ENCODE results near the gene DISC1. TPM values are rescaled to one million over a fixed set of nuclear protein-coding genes. Genes with fewer than 3 reads are reported as not detected.
"Not testable (repeated sequence)": the region's sequence is repeated elsewhere in the genome, so short reads cannot be mapped to it uniquely, and the experiment has no call there.

Gene DISC1
- total RNA-seq, 2 experiments from 2014 or later: 1.7 to 2.0 TPM

DNA sequence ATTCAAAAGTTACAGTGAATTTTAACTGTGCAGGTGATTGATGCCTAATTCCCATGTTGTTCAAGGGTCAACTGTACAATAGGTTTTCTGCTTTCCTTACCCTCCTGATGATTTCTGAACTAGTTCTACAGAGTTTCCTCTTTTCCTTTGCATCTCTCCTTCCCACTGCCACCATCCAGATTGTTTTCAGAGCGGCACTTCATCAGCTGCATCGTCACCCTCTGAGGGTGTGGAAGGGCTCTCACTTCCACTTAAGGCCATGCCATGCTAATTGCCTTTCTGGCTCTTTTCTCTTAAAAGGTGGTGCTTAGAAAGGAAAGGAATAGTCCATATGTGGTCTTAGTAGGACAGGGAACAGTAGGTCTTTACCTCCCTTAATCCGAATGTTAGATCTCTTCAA lies 39.1 kb downstream of the DISC1 start:
- H3K4me3 Mint-ChIP-seq: no peak overlapping the region
- no peaks in the 10 kb centered on the region for H3K27me3 Mint-ChIP-seq
- peaks cover 34% of the 10 kb centered on the region for H3K9me3 Mint-ChIP-seq
- peaks cover 6% of the 10 kb centered on the region for H3K4me1 Mint-ChIP-seq
- H3K36me3 Mint-ChIP-seq: peaks cover 31% of the 10 kb centered on the region
- no peak overlapping the region for H3K27ac Mint-ChIP-seq
- DNase-seq: no peak

DNA sequence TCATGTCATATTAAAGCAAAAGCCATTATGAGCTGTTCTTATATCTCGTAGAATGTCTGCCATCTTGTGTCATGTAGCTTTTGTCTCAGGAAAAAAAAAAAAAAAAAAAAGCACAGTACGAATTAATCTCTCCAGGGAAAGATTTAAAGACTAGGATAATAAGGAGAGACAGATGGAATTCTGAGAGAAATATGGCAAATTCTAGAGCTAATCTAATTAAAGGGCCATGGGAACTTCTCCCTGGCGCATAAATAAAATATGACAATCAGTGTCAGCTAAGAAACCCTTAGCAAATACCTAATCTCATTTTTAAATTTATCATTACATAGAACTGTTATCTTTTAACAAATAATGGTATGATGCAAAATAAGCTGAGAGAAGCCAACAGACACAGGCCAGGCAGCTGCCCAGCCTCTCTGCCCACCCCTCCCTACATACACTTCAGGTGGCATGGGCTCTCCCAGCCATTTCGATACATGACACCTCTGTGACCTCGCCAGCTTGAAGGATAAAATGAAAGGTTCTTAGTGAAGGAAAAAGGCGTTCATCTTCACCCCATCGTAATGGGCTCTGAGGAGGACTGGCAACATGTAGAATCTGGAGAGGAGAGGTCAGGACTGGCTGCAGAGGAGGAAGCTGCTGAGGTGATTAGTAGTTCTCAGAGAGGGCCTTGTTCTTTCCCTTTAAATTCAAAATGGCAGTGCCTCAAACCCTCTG lies 39.8 kb downstream of the DISC1 start:
- H3K27ac Mint-ChIP-seq: no peak overlapping the region
- no peak overlapping the region for H3K4me3 Mint-ChIP-seq
- peaks cover 6% of the 10 kb centered on the region for H3K4me1 Mint-ChIP-seq
- H3K27me3 Mint-ChIP-seq: no peaks in the 10 kb centered on the region
- no peak for DNase-seq
- H3K9me3 Mint-ChIP-seq: peaks cover 34% of the 10 kb centered on the region
- peaks cover 30% of the 10 kb centered on the region for H3K36me3 Mint-ChIP-seq

DNA sequence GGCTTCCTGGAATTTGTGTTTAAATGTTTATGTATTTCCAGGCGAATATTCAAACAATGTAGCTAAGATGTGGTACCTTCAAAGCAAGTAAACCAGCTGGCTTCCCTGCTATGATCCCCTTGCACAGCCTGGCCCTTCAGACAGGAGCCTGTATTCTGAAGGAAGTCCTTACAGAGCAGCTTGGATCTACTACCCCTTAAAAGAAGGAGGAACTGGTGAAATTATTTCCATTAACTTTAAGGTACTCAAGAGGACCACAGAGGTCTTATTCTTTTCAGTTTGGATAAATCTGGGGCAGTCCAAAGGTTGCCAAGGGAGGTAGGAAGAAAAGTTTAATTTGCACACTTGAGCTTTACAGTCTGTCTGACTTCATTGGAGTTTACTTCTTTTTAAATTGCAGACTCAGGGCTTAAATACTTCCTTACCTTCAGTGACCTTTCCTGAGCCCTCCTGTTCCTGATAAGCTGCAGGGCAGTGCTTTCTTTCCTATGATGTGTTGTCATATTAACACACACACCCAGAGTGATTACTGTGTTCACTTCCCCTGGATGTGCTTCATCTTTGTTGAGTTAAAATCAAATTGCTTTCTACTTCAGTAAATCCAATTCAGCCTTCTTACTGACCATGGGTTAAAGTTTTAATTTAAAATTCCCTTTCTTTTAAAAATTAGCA lies 40.5 kb downstream of the DISC1 start:
- peaks cover 28% of the 10 kb centered on the region for H3K36me3 Mint-ChIP-seq
- H3K27me3 Mint-ChIP-seq: no peaks in the 10 kb centered on the region
- H3K27ac Mint-ChIP-seq: no peak overlapping the region
- H3K4me1 Mint-ChIP-seq: peaks cover 7% of the 10 kb centered on the region
- H3K9me3 Mint-ChIP-seq: peaks cover 33% of the 10 kb centered on the region
- DNase-seq: no peak
- H3K4me3 Mint-ChIP-seq: no peak overlapping the region

DNA sequence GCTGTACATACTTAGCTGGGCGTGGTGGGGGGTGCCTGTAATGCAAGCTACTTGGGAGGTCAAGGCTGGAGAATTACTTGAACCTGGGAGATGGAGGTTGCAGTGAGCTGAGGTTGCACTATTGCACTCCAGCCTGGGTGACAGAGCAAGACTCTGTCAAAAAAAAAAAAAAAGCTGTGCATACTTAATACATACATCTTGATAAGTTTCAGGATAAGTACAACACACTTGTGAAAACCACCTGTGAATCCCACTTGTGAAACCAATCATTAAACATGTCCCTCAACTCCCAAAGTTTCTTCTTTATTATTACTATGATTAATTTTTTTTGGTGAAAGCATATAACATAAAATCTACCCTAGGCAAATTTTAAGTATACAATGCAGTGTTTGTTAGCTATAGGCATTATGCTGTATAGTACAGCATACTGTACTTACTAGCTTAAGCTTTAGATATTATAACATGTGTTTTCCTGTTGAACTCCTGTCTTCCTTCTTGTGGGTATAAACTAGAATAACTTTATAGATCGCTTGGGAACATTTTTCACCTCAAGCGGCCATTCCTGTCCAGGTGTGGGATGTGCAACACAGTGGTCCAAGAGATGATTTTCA lies 41.4 kb downstream of the DISC1 start:
- Mint-ChIP-seq H3K27ac (no peak overlapping the region), H3K9me3 (peaks cover 29% of the 10 kb centered on the region), H3K36me3 (peaks cover 24% of the 10 kb centered on the region), H3K27me3 (no peaks in the 10 kb centered on the region), H3K4me1 (peaks cover 15% of the 10 kb centered on the region), H3K4me3 (no peak overlapping the region)
- DNase-seq: no peak

DNA sequence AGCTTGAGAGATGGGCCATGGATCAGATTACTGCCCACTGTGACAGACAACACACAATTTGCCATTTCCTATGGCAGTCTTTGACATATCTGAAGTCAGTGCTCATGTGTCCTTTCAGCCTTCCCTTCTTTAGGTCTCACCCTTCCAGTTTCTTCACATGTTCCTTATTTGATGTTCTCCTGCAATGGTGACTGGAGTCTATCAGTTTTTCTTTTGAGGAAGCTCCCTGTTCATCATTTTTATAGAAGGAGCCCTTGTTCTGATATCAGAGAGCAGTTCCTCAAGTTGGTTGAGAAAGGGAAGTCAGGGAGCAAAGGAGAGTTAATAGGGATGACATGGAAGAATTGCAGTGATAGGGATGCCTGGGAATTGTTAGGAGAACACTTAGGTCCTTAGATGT lies 42.2 kb downstream of the DISC1 start:
- Mint-ChIP-seq H3K27me3 (no peaks in the 10 kb centered on the region), H3K36me3 (peaks cover 24% of the 10 kb centered on the region), H3K4me3 (no peak overlapping the region), H3K27ac (no peak overlapping the region), H3K9me3 (peaks cover 25% of the 10 kb centered on the region), H3K4me1 (peaks cover 13% of the 10 kb centered on the region)
- DNase-seq: no peak

DNA sequence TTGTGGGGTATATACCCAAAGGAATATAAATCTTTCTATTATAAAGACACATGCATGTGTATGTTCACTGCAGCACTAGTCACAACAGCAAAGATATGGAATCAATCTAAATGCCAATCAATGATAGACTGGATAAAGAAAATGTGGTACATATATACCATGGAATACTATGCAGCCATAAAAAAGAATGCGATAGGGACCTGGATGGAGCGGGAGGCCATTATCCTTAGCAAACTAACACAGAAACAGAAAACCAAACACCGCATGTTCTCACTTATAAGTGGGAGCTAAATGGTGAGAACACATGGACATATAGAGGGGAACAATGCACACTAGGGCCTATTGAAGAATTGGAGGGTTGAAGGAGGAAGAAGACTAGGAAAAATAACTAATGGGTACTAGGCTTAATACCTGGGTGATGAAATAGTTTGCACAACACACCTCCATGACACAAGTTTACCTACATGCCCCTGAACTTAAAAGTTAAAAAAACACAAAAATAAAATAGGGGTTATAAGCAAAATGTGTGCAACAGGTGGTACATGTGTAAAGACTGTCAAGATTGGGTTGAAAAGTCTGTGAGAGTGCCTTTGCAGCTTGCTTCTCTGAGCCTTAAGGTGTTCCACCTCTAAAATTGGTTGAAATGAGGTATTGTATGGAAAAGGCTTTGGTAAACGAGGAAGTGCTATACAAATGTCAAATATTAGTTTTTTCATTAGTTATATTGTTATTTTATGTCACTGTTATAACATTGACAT lies 43.5 kb downstream of the DISC1 start:
- peaks cover 21% of the 10 kb centered on the region for H3K4me1 Mint-ChIP-seq

DNA sequence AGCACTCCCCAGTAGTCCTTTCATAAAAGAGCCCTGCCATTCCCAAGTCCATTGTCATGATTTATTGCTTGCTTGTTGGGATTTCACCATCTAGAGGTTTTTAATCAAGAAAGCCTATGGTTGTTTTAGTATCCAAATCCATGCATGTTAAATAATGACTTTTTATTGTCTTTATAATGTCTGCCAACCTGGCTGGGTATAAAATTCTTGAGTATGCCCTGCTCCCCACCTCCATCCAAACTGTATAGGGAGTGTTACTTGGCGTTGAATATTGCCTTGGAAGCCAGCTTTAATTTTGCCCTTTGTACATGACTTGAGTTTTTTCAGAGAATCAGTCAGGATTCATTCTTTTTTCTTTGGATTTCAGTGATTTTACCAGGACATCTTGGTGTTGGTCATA lies 44.2 kb downstream of the DISC1 start:
- Mint-ChIP-seq H3K4me1 (peaks cover 25% of the 10 kb centered on the region), H3K9me3 (peaks cover 20% of the 10 kb centered on the region), H3K27ac (no peak overlapping the region), H3K4me3 (no peak overlapping the region), H3K36me3 (peaks cover 18% of the 10 kb centered on the region), H3K27me3 (no peaks in the 10 kb centered on the region)
- no peak for DNase-seq

More for the DNA sequence above, 43.5 kb downstream of the DISC1 start:
- not testable (repeated sequence) for H3K27ac Mint-ChIP-seq, H3K27me3 Mint-ChIP-seq, DNase-seq, H3K4me3 Mint-ChIP-seq
- H3K9me3 Mint-ChIP-seq: peaks cover 20% of the 10 kb centered on the region
- H3K36me3 Mint-ChIP-seq: peaks cover 20% of the 10 kb centered on the region

DNA sequence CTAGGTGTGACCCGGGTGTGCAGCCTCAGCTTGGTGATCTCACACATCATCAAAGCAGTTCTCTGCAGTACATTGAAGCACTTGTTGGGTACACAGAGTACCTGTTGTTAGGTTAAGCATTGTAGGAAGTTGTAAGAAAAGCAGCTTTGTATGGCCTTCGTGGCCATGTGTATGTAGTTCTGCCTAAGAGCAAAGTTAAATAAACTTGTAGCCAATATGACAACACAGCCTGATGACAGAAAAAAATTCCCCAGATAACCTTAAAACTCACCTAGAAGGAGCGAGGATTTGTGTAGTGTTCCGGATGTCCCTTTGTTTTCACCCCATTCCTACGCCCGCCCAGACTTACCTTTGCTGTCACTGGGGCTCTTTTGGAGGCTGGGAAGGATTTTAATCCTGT lies 48.0 kb downstream of the DISC1 start:
- DNase-seq: no peak
- H3K27me3 Mint-ChIP-seq: no peaks in the 10 kb centered on the region
- H3K27ac Mint-ChIP-seq: no peak overlapping the region

DNA sequence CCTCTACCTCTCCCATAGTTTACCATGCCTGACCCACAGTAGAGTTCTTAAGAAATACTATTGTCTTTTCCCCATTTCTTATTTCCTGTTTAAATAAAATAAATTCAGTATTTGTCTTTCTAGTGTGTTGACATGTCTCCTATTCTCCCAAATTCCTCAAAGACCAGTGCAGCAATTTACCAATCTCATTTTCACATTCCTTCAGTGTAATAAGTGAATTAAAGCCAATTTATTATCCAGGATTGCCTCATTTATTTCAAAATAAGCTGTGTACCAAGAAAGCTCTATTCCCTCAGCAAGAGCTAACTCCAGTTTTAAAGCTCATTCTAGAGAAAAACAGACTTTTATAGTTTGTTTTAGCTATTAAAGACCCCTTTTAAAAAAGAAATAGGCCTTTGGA lies 49.9 kb downstream of the DISC1 start:
- peaks cover 23% of the 10 kb centered on the region for H3K4me1 Mint-ChIP-seq
- no peaks in the 10 kb centered on the region for H3K9me3 Mint-ChIP-seq
- no peak overlapping the region for H3K4me3 Mint-ChIP-seq
- DNase-seq: no peak
- no peak overlapping the region for H3K27ac Mint-ChIP-seq
- H3K36me3 Mint-ChIP-seq: peaks cover 1% of the 10 kb centered on the region
- no peaks in the 10 kb centered on the region for H3K27me3 Mint-ChIP-seq

More for the DNA sequence above, 48.0 kb downstream of the DISC1 start:
- Mint-ChIP-seq H3K9me3 (peaks cover 12% of the 10 kb centered on the region), H3K4me3 (no peak overlapping the region), H3K36me3 (peaks cover 11% of the 10 kb centered on the region), H3K4me1 (peaks cover 23% of the 10 kb centered on the region)

DNA sequence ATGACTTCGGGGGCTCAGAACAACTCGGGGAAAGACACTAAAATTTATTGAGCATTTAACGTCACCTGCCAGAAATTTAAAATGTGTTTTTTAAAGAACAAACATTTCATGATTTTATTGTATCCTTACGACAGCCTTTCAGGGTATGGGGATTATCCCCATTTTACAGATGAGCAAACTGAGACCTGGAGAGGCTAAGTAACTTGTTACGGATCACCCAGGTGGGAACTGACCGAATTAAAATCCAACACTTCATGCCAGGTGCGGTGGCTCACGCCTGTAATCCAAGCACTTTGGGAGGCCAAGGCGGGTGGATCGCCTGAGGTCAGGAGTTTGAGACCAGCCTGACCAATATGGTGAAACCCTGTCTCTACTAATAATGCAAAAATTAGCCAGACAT lies 50.9 kb downstream of the DISC1 start:
- no peak for DNase-seq
- Mint-ChIP-seq H3K36me3 (peaks cover 1% of the 10 kb centered on the region), H3K9me3 (no peaks in the 10 kb centered on the region), H3K4me1 (peaks cover 21% of the 10 kb centered on the region), H3K27ac (no peak overlapping the region), H3K4me3 (no peak overlapping the region), H3K27me3 (no peaks in the 10 kb centered on the region)

DNA sequence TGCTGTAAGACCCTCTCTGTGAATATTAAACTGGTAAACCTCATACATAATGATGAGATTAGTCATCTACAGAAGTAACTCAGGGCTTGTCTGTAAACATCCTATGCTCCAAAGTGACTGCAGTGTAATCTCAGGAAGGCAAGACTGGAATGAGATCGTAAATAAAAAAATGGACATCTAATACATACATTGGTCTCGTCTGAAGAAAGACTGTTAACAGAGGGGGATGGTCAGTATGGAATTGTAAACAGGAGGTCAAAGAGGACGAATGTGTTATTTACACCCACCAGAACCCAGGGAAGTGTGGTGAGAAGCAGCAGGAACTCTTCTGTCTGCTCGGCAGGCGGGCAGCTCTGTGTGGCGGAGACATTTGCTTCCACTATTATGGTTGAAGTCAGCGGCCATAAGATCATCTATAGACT lies 51.4 kb downstream of the DISC1 start:
- Mint-ChIP-seq H3K4me1 (peaks cover 16% of the 10 kb centered on the region), H3K27me3 (no peaks in the 10 kb centered on the region), H3K9me3 (no peaks in the 10 kb centered on the region), H3K4me3 (no peak overlapping the region), H3K27ac (no peak overlapping the region), H3K36me3 (peaks cover 1% of the 10 kb centered on the region)
- no peak for DNase-seq

DNA sequence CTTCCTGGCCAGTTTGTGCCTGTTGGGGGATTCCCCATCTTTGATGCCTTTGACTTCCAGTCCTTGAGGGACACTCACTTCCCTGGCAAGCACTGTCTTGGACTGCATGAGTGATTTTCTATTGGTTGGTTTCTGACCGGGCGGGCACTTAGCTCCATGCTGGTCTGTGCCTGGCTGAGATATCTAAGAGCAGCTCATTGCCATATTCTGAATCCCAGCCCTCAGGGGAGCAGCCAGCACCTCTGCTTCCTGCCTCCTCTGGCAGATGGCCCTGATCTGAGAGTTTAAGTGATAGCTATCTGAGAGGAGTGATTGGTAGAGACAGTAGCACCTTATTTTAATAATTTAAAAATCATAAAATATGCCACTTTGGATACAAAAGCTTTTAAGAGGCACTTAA lies 52.5 kb downstream of the DISC1 start:
- peaks cover 15% of the 10 kb centered on the region for H3K4me1 Mint-ChIP-seq
- H3K27me3 Mint-ChIP-seq: no peaks in the 10 kb centered on the region
- DNase-seq: no peak
- H3K36me3 Mint-ChIP-seq: peaks cover 1% of the 10 kb centered on the region
- no peak overlapping the region for H3K27ac Mint-ChIP-seq
- no peak overlapping the region for H3K4me3 Mint-ChIP-seq
- no peaks in the 10 kb centered on the region for H3K9me3 Mint-ChIP-seq

DNA sequence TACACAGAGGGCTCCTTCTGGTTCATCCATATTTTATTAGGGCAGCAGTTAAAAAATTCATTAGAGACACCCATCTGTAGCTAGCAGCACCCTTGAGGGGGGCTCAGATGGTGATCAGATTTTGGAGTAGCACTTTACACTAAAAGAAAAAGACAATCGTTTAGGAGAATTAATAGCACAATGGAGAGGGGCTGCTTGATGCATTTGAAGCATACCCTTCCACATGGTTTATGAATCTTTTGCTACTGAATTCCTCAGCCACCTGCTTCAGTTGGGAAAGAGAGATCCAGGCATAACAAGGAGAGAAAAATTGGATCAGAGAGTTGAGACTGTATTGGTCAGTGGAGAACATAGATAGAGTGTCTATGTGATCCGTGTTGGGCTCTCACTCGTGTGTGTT lies 54.4 kb downstream of the DISC1 start:
- Mint-ChIP-seq H3K9me3 (no peaks in the 10 kb centered on the region), H3K27ac (no peak overlapping the region), H3K4me1 (peaks cover 2% of the 10 kb centered on the region), H3K36me3 (peaks cover under 1% of the 10 kb centered on the region), H3K27me3 (no peaks in the 10 kb centered on the region), H3K4me3 (no peak overlapping the region)
- no peak for DNase-seq

DNA sequence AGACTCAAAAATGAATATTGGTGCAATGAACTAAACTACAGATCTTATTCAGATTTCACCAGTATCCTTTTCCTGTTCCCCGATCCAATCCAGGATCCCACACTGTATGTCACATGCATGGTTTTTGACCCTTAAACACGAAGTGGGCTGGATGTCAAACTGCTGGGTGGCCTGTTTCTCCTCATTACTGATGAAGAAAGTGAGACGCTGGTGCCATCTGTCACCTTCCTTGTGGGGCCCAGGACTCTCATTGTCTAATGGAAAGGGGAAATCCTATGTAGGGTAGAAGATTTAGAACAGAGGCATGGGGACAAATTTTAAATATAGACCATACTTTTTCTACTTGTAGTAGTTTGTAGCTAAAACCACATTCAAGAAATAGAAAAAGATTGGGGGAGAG lies 56.2 kb downstream of the DISC1 start:
- no peak overlapping the region for H3K4me3 Mint-ChIP-seq
- H3K36me3 Mint-ChIP-seq: peaks cover 6% of the 10 kb centered on the region
- DNase-seq: no peak
- no peaks in the 10 kb centered on the region for H3K27me3 Mint-ChIP-seq
- H3K4me1 Mint-ChIP-seq: peaks cover 2% of the 10 kb centered on the region
- peaks cover 6% of the 10 kb centered on the region for H3K9me3 Mint-ChIP-seq
- no peak overlapping the region for H3K27ac Mint-ChIP-seq
